ELR (cell line): Measurements from ENCODE around the gene FBXO39.
A peak's percentile ranks its signal among the peaks of the same experiment; 100 is the strongest.
"Not testable (repeated sequence)": the region's sequence is repeated elsewhere in the genome, so short reads cannot be mapped to it uniquely, and the experiment has no call there.

Experiments
- DNase-seq: peaks from one replicate; pipeline ENCODE4 v3.0.0-alpha.2; 2015; ENCODE audit warnings: low read depth

The FBXO39 gene

GRCh38 chr17:6775871-6776405 lies at the start of gene FBXO39:
Gene FBXO39 (plus strand): TSS chr17:6776215. CDS start chr17:6779869, 3,654 bp downstream.
- no peak for DNase-seq

- no peak for DNase-seq
Measured at GRCh38 chr17:6729531-6729930, 46.5 kb upstream of the FBXO39 start.

- DNase-seq: not testable (repeated sequence)
Measured at GRCh38 chr17:6746665-6747064, 29.4 kb upstream of the FBXO39 start.

DNA sequence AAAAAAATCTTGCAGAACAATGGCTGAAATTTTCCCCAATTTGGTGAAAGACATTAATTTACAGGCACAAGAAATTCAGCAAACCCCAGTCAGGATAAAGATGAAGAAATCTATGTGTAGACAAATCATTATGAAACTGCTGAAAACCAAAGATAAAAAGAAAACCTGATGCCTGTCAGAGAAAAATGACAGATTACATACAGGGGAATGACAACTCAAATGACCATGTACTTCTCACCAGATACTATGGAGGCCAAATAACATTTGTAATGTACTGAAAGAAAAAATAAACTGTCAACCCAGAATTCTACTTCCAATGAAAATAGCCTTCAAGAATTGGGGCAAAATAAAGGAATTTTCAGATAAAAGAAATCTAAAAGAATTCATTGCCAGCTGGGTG lies 27.4 kb upstream of the FBXO39 start:
- DNase-seq: no peak

GRCh38 chr17:6749519-6749918 lies 26.5 kb upstream of the FBXO39 start:
- peak; percentile 44 for DNase-seq

- peak; percentile 99 for DNase-seq
Measured at GRCh38 chr17:6752068-6752909, 23.7 kb upstream of the FBXO39 start.

- DNase-seq: peak; percentile 84
Measured at GRCh38 chr17:6753006-6753445, 23.0 kb upstream of the FBXO39 start.

DNA sequence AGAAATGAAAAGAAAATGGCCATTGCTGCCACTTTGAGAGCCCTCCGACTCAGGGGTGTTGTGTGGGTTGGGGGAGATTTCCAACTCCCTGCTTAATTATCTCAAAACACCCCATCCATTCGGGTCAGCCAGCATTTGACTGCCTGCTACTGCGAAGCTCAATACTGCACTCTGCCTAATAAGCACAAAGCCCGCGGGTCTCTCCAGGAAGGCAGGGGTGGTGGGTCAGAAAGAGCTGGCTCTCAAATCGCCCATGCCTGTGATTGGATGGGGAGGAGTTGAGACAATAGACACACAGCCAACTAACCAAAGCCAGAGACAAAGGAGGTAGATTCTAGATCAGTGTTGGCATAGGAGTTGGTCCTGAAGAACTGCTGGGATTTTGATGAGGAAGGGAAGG lies 22.5 kb upstream of the FBXO39 start:
- DNase-seq: peak; percentile 14

DNA sequence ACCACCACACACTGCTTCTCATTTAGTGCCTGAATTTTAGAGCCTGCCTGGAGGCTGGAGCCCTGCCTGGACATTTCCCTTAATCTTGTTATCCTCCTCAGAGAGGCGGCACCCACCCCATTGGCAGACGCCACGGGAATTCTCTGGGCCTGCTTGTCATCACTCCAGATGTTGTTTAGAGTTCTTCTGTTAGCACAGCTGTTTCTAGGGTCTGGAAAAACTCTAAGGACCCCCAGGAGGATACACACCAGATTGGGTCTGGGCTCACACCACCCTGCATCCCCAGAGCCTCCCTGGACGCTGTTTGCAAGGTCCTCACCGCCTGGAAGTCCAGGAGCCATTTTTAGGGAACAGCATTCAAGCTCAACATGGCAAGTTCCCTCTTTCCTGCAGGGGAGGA lies 20.7 kb upstream of the FBXO39 start:
- DNase-seq: peak; percentile 15

DNA sequence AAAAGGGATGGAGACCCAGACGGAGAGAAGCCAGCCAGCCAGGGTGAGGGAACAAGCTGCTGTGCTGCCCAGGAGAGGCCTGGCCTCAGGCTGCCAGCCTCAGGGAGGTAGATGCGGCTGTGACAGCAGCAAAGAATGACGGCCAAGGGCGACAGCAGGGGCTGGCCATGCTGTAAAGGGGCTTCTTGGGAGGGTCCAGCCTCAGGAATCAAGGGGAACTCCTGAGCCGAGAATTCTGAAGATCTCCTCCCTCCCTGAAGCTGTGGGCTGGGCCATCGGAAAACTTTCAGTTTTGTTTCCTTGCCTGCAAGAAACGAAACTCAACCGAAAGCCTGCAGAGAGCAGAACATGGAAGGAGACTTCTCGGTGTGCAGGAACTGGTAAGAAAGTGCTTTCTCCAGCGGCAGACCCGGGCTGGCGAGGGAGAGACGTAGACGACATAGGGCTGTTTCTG lies 20.3 kb upstream of the FBXO39 start, which contains the start of gene XAF1:
TSS of gene XAF1 (plus strand) at position 316 of the 454 bp plus-strand sequence. CDS start at position 349, 33 bp downstream.
- peak; percentile 63 for DNase-seq

GRCh38 chr17:6756425-6757031 lies 19.5 kb upstream of the FBXO39 start:
- DNase-seq: no peak

DNA sequence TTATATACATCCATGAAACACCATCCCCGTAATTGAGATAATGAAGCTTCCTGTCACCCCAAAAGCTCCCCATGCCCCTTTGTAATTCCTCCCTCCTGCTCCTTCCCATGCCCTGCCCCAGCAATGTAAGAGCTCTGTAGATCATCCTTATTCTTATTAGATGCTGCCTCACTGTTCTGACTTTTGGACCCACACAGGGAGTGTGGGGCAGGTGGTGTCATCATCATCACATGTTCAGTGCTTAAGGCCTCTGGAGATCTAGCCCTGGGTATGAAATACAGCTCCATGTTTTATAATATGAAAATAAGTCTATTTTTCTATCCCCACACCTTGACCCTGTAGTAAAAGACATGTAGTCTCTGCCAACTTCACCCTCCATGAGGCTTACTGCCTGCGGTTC lies 18.3 kb upstream of the FBXO39 start:
- no peak for DNase-seq

DNA sequence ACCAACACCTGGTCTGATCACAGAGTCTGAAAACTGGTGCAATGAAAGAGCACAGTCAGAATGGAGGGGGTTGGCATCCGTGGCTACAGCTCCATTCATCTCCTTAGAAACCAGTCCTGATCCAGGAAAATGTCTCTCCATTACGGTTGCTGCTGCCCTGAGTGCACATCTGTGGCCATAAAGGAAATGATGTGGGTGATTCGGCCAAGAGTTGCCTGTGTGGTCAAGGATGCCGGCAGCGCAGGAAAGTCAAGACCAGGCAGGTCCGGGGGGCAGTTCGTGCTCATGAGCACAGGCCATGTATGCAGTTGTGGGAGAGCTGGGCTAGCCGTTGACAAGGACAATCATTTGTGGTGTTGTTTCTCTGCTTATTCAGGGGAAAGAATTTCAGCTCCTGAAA lies 14.2 kb upstream of the FBXO39 start:
- DNase-seq: no peak

GRCh38 chr17:6768447-6768846 lies 7.6 kb upstream of the FBXO39 start:
- DNase-seq: no peak

DNA sequence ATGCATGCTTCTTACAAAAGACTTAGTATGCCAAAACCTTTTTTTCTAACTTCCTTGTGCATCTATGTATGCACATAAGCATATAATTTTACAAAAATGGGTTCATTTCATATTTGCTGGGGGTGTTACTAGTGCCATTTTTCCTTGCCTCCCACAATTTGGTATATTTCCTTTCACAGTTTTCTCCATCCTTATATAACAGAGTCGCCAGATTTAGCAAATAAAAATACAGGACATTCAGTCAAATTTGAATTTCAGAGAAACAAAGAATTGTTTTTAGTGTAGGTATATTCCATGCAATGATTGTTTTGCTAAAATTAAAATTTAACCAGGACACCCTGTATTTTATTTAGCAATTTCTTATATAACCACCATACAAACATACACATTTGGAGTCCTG lies 4.0 kb upstream of the FBXO39 start:
- no peak for DNase-seq

DNA sequence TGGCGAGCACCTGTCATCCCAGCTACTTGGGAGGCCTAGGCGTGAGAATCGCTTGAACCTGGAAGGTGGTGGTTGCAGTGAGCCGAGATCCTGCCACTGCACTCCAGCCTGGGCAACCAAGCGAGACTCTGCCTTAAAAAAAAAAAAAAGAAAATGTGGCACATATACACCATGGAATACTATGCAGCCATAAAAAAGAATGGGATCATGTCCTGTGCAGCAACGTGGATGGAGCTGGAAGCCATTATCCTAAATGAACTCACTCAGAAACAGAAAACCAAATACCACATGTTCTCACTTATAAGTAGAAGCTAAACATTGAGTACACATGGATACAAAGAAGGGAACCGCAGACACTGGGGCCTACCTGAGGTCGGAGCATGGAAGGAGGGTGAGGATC lies 1.1 kb upstream of the FBXO39 start:
- not testable (repeated sequence) for DNase-seq

GRCh38 chr17:6779411-6779810 lies 3.4 kb downstream of the FBXO39 start:
- DNase-seq: no peak

- no peak for DNase-seq
Measured at GRCh38 chr17:6780001-6780400, 4.0 kb downstream of the FBXO39 start.

GRCh38 chr17:6780886-6781285 lies 4.9 kb downstream of the FBXO39 start:
- peak; percentile 18 for DNase-seq

GRCh38 chr17:6782244-6782643 lies 6.2 kb downstream of the FBXO39 start:
- no peak for DNase-seq

DNA sequence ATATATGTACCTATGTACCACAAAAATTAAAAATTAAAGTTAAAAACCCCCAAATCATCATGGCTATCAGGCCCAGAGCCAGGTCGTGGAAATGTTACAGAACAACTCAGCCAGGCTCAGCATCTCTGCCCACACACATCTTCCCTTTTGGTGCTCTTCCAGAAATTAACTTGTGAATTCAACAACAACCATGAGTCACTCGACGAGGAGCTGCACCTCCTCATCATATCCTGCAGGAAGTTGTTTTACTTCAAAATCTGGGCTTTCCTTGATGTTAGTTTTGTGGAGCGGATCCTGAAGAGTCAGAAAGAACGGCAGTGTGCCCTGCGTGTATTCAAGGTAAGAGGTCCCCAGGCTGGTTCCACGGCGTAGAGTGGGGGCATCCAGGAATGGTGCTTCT lies 10.6 kb downstream of the FBXO39 start:
- peak; percentile 80 for DNase-seq

DNA sequence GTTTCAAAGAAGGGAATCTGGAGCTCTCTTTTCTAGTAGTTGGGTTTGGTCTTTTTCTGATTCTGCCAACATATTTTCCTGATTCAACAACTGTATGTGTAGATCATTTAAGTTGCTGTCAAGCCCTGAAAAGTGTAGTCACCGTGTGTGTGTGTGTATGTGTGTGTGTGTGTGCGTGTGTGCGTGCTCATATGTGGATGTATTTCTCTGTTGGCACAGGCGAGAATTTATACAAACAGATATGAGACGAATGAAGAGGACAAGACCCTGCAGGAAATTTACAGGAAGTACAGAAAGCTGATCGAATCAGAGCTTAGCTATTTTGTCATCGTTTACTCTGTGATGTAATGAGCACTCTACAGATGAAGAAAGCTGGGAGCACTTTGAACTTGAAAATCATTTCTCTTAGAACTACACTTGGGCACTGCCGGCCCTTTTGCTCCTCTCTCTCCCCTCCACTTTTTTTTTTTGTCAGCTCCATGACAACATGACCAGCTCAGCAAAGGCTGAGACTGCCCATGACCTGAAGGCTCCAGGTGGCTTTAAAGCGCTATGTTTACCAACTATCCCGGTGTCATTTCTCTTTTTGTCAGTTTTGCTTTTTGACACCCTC lies 11.2 kb downstream of the FBXO39 start:
- DNase-seq: no peak

DNA sequence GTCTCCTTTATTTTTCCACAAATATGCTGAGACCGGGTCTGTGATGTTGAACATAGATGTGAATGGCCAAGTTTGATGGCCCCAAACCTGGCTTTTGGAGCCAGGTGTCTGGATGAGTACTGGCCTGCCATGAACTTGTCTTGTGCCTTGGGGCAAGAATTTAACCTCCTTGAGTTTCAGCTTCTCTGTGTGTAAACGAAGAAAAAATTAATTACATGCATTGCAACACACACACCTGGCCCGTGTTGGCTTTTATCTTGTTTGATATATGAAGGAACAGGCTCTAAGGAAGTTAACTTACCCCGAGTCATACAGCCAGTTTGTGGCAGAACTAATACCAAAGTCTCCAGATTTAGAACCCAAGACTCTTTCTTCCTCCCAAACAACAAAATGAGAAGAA lies 13.1 kb downstream of the FBXO39 start:
- no peak for DNase-seq
